ENCODE results near the gene RAB3C. TPM values are rescaled to one million over a fixed set of nuclear protein-coding genes. Genes with fewer than 3 reads are reported as not detected.

The RAB3C gene
- total and polyA plus RNA-seq, 12 donors = 0.08 to 4.9 (median 0.37) TPM

DNA sequence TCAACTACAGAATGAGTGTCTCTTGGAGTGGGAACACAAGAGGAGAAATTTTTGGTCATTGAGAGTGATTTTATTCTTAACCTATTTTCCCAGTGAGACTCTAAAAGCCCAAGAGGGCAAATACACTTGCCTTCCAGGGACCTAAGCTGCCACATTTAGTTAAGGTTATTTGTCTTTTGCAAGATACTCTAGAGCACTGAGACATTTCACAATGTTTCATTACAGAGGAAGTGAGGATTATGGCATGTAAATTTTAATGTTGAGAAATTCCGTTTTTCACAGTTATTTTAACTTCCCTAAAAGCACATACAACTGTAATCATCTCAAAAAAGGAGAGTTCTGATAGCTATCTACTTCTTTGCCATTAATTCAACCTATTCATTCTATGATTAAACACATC, 38.7 kb upstream of the RAB3C start:
- WGBS, 2 donors = 55 to 56% methylated on average over 1 of the region's 1 CpG
- TF ChIP-seq, protein P1, sequence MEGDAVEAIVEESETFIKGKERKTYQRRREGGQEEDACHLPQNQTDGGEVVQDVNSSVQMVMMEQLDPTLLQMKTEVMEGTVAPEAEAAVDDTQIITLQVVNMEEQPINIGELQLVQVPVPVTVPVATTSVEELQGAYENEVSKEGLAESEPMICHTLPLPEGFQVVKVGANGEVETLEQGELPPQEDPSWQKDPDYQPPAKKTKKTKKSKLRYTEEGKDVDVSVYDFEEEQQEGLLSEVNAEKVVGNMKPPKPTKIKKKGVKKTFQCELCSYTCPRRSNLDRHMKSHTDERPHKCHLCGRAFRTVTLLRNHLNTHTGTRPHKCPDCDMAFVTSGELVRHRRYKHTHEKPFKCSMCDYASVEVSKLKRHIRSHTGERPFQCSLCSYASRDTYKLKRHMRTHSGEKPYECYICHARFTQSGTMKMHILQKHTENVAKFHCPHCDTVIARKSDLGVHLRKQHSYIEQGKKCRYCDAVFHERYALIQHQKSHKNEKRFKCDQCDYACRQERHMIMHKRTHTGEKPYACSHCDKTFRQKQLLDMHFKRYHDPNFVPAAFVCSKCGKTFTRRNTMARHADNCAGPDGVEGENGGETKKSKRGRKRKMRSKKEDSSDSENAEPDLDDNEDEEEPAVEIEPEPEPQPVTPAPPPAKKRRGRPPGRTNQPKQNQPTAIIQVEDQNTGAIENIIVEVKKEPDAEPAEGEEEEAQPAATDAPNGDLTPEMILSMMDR (IDR thresholded peaks at IDR 0.05) = no peak
- peak overlapping the region in 1 of 10 donors; percentile 80 for H3K27ac ChIP-seq
- H3K9me3 ChIP-seq = peaks cover 0 to 13% (median 0%) of the 10 kb centered on the region in 11 donors
- H3K4me3 ChIP-seq = no peak overlapping the region
- ATAC-seq (no peak), DNase-seq (no peak)
- H3K36me3 ChIP-seq = no peaks in the 10 kb centered on the region
- H3K4me1 ChIP-seq = peaks cover 0 to 37% (median 0%) of the 10 kb centered on the region in 9 donors
- no peaks in the 10 kb centered on the region for H3K27me3 ChIP-seq
- intact Hi-C loops (cut with DNase I) = no loop called here

DNA sequence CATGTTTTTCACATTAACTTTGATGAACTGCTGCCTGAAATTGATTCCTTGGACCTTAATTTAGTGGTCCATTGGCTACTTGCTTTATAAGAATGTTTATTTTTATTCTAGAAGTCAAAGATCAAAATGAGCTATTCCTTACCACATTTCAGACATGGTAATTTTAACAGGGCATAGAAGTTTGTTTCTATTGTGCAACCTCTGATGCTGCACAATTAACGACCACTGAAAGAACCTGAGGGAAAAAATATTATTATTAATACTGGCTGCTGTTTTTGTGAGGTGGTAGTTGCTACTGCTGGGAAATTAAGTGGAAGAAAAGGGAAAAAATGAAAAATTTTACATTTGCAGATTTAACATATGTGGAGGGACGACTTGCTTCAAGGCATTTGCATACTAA, 37.9 kb upstream of the RAB3C start:
- no peak for DNase-seq
- ATAC-seq = no peak
- WGBS, 2 donors = 73 to 75% methylated on average over 2 of the region's 2 CpGs
- peaks cover 0 to 12% (median 0%) of the 10 kb centered on the region in 11 donors for H3K9me3 ChIP-seq
- no peaks in the 10 kb centered on the region for H3K27me3 ChIP-seq
- H3K27ac ChIP-seq = peak overlapping the region in 1 of 10 donors; percentile 80
- TF ChIP-seq, protein P1 (IDR thresholded peaks at IDR 0.05) = no peak
- H3K4me3 ChIP-seq = no peak overlapping the region
- H3K36me3 ChIP-seq = no peaks in the 10 kb centered on the region
- intact Hi-C loops (cut with DNase I) = no loop called here
- peaks cover 0 to 37% (median 0%) of the 10 kb centered on the region in 9 donors for H3K4me1 ChIP-seq

DNA sequence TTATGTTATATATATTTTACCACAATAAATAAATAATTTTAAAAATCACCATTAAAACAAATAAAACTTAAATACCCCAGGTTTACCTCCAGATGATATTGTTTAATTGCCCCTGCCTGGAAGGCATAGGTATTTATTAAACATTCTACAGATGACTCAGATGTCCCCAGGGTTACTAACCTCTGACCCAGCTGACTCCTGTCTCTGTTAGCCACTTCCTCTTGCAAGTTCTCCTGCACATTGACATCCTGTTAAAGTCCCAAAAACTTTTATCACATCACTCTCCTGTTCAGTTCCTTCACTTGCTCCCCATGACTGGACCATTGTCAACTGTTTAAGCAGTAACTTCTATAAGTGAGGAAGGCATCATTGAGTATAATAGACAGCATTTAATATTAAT, 37.0 kb upstream of the RAB3C start:
- Histone ChIP-seq H3K4me3 (no peak overlapping the region), H3K36me3 (no peaks in the 10 kb centered on the region), H3K27me3 (no peaks in the 10 kb centered on the region), H3K9me3 (peaks cover 0 to 7% (median 0%) of the 10 kb centered on the region in 11 donors), H3K27ac (peak overlapping the region in 1 of 10 donors; percentile 18), H3K4me1 (peaks cover 0 to 37% (median 0%) of the 10 kb centered on the region in 9 donors)
- intact Hi-C loops (cut with DNase I) = no loop called here
- TF ChIP-seq, protein P1 (IDR thresholded peaks at IDR 0.05) = no peak
- no peak for DNase-seq
- ATAC-seq = no peak

DNA sequence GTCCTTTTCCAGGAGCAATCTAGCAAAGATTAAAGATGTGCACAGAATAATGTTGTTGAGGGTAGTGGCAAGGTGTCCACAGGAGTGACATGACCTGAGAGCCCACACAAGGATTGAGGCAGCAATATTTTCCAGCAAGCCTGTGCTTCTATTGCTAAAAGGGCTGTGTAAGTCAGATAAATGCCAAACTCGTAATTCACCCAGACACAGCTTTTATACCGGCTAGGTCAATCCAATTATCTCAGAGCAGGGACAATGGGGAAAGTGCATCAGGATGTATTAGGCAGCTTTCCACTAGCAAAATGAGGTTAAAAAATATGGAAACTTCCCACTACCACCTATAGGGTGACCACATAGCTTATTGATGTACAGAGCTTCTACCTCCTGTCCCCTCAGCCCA, 34.8 kb upstream of the RAB3C start:
- 81 to 88% methylated on average over 2 of the region's 2 CpGs for WGBS, 2 donors

More for the DNA sequence above, 34.8 kb upstream of the RAB3C start:
- H3K36me3 ChIP-seq = no peaks in the 10 kb centered on the region
- no peak overlapping the region for H3K27ac ChIP-seq
- ATAC-seq (no peak), DNase-seq (no peak)
- TF ChIP-seq, protein P1 (IDR thresholded peaks at IDR 0.05) = no peak
- no peak overlapping the region for H3K4me3 ChIP-seq
- H3K9me3 ChIP-seq = no peaks in the 10 kb centered on the region
- H3K27me3 ChIP-seq = no peaks in the 10 kb centered on the region
- H3K4me1 ChIP-seq = peaks cover 0 to 34% (median 0%) of the 10 kb centered on the region in 9 donors
- intact Hi-C loops (cut with DNase I) = no loop called here

All from heart right ventricle (tissue), 16 donors.